ENCODE results near the gene RILPL1.
A peak's percentile ranks its signal among the peaks of the same experiment; 100 is the strongest.
"Not testable (repeated sequence)": the region's sequence is repeated elsewhere in the genome, so short reads cannot be mapped to it uniquely, and the experiment has no call there.

RILPL1 gene

GRCh38 chr12:123457980-123458779 is 75.3 kb downstream of the RILPL1 start, which contains the start of gene SNRNP35:
TSS of gene SNRNP35 (plus strand) at chr12:123458139. CDS start at chr12:123465541, 7,402 bp downstream.
- DNase-seq = peak; percentile 85

DNA sequence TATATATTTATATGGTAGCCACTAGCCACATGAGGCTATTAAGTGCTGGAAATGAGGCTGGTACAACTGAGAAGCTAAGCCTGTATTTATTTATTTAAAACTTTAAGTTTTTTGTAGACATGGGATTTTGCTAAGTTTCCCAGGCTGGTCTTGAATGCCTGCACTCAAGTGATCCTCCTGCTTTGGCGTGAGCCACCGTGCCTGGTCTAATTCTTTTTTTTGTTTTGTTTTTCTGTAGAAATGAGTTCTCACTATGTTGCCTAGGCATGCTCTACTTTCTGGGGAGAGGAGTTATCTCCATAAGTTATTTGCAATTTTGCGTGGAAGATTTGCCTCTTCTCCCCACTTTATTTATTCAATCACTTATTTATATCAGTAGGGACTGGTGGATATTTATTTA is 80.4 kb downstream of the RILPL1 start:
- DNase-seq = peak; percentile 8

- not testable (repeated sequence) for DNase-seq
These were observed 81.3 kb downstream of the RILPL1 start for GRCh38 chr12:123452276-123452550.

- DNase-seq = no peak
These were observed 82.9 kb downstream of the RILPL1 start for GRCh38 chr12:123450636-123451035.

- DNase-seq = no peak
These were observed 83.7 kb downstream of the RILPL1 start for GRCh38 chr12:123449856-123450255.

DNA sequence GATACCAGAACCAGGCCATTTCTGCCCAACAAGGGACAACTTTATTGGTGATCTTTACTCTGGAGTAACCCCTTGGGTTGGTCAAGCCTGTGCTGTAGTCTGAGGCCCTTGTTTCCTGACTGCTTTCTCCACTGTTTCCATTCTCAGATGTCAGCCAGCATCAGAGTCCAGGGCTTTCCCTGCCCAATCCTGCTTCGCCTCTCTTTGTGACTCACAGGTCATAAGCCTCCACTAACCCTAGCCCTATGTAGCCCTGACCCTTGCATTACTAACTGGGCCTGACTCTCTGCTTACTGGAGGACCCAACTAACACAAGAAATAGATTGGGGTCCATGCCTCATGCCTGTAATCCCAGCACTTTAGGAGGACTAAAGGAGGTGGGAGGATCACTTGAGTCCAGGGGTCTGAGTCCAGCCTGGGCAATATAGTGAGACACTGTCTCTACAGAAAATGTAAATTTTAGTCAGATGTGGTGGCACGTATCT is 84.2 kb downstream of the RILPL1 start:
- DNase-seq = no peak

GRCh38 chr12:123446333-123446713 is 87.2 kb downstream of the RILPL1 start:
- no peak for DNase-seq

GRCh38 chr12:123445388-123446332 is 87.9 kb downstream of the RILPL1 start:
- DNase-seq = no peak

GRCh38 chr12:123444092-123445026 is 89.2 kb downstream of the RILPL1 start:
- DNase-seq = no peak

- no peak for DNase-seq
These were observed 90.7 kb downstream of the RILPL1 start for GRCh38 chr12:123442774-123443173.

- DNase-seq = no peak
These were observed 91.9 kb downstream of the RILPL1 start for GRCh38 chr12:123441523-123442164.

DNA sequence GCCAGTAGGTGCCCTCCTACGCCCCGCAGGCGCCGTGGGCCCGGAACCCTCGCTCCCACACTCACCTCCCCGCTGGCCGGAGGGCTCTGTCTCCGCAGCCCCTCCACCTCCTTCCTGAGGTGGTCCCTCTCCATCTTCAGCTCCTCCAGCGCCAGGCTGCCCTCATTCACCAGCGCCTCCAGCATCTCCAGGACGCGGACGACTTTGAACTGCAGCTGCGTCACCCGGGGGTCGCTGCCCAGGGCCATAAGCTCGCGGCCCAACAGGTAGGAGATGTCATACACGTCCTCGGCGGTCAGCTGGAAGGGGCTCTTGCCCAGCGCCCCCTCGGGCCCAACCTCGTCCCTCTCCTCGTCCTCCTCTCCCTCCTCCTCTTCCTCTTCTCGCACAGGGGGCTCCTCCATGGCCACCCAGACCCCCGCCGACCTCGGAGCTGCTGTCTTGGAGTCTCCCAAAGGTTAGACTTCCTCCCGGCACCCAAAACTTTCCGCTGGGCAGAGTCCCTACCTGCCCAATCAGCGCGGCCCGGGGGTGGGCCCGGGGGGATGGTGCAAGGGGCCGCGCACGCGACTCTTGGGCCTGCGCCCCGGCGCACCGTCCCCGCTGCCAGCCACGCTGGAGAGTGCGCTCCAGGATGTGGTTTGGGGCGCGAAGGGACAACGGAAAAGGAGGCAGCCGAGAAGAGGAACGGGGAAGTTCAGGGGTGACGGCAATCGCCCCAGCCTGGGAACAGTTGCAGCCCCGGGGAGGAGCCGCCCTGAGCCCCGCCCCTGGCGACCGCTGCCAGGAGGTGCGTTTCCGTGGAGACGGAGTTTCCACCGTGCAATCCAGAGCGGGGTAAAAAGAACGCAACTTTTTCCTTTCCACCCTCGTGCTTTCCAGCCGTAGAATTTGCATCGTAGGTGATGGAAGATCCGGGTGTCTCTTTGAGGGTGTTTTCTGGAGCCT is 97.2 kb downstream of the RILPL1 start, which contains the start of gene RILPL2:
RILPL2 (minus strand) TSS at position 668 of the 948 bp plus-strand sequence; CDS start at position 404, 264 bp downstream.
- peak; percentile 48 for DNase-seq

DNA sequence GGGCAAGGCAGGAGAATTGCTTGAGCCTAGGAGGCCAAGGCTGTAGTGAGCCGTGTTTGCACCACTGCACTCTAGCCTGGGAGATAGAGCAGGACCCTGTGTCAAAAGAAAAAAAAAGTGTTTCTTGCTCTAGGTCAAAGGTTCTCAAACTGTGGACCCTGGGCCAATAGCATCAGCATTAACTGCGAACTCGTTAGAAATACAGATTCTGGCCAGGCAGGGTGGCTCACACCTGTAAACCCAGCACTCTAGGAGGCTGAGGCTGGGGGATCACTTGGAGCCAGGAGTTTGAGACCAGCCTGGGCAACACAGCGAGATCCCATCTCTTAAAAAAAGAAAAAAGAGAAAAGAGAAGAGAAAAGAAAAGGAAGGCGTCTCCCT is 97.9 kb downstream of the RILPL1 start:
- DNase-seq = no peak

DNA sequence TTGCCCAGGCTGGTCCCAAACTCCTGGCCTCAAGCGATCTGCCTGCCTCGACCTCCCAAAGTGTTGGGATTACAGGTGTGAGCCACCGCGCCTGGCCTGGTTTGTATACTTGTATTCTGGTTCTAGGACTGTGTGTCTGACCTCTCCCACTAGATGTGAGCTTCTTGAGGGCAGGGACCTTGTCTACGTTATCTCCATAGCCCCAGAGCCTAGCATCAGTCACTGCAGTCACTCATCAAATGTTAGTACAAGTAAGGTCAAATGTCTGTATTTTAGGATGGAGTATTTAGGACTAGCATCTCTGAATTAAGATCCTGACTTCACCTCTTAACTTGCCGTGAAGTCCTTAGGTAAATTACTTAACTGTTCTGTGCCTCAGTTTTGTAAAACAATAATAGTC is 99.9 kb downstream of the RILPL1 start:
- DNase-seq = no peak

- not testable (repeated sequence) for DNase-seq
These were observed 101.3 kb downstream of the RILPL1 start for GRCh38 chr12:123431951-123432817.

GRCh38 chr12:123429101-123429500 is 104.4 kb downstream of the RILPL1 start:
- DNase-seq = not testable (repeated sequence)

DNA sequence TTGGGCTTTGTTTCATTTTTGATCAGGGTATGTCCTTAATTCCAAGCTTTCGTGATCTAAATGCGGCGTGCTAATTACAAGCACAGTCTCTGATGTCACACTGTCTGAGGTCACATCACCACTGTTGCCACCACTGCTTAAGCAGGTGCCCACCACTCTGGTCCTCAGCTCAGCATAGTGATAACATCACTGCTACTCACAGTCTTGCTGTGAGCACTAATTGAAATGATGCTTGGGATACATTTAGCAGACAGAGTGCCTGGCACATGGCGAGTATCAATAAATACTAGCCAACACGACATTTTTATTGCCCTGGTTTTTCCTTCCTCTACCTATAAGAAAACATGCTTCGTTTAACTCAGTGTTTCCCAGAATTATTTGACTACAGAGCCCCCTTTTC is 104.9 kb downstream of the RILPL1 start:
- no peak for DNase-seq

DNA sequence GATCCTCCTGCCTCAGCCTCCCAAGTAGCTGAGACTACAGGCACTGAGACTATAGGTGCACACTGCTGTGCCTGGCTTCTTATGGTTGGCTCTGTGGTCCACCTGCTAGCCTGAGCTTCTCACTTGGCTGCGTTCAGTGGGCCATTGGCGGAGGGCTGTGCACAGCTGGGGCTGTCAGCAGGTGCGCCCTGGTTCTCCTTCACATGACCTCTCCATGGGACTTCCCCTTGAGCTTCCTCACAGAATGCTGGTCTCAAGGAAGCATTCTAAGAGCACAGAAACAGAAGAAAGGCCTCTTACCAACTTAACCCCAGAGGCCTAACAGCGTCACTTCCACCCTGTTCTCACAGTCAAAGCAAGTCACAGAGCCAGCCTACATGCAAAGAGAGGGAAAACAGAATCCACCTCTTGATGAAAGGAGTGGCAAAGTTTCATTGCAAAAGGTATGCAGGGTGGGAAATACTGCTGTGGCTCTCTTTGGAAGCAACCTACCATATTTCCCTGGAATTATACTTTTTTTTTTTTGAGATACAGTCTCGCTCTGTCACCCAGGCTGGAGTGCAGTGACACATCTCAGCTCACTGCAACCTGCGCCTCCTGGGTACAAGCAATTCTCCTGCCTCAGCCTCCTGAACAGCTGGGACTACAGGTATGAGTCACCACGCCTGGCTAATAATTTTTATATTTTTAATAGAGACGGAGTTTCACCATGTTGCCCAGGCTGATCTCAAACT is 106.3 kb downstream of the RILPL1 start:
- DNase-seq = no peak

GRCh38 chr12:123421314-123421713 is 112.2 kb downstream of the RILPL1 start:
- DNase-seq = no peak

Measured in DMS79 (cell line).